Neutrophil (primary cell): ENCODE data around the gene TPBGL.

Source experiments
- H3K27ac ChIP-seq: fragments of 200-600 bp; sonication (generic); 2 replicates; pipeline ENCODE4 v1.5.1; 2016; ENCODE audit warnings: mild to moderate bottlenecking, moderate library complexity
- H3K27me3 ChIP-seq: fragments of 200-600 bp; sonication (generic); 2 replicates; pipeline ENCODE4 v1.6.0; 2016; ENCODE audit warnings: mild to moderate bottlenecking
- H3K36me3 ChIP-seq: fragments of 200-600 bp; sonication (generic); 2 replicates; pipeline ENCODE4 v1.5.1; 2017
- H3K4me1 ChIP-seq, 2 experiments: fragments of 200-600 bp in 1 of 2; sonication (generic) in 1 of 2; 1 replicate in 1 of 2; 2 replicates in 1 of 2; pipeline versions ENCODE4 v1.5.1 to v1.6.1; 2013 to 2016; ENCODE audit warnings: low read depth in 1 of 2, low read length in 1 of 2, mild to moderate bottlenecking in 1 of 2, moderate library complexity in 1 of 2; ENCODE audit not compliant: control insufficient read depth in 1 of 2, insufficient read depth in 1 of 2
- H3K4me3 ChIP-seq, 2 experiments: fragments of 200-600 bp in 1 of 2; sonication (generic) in 1 of 2; 1 replicate in 1 of 2; 2 replicates in 1 of 2; pipeline ENCODE4 v1.5.1; 2013 to 2016; ENCODE audit warnings: low read depth in 1 of 2, low read length in 1 of 2, mild to moderate bottlenecking in 1 of 2, moderate library complexity in 1 of 2
- H3K9me3 ChIP-seq: fragments of 200-600 bp; sonication (generic); 2 replicates; pipeline ENCODE4 v1.5.1; 2016
- CTCF ChIP-seq: fragments of 200-600 bp; sonication (generic); IDR thresholded peaks from 2 replicates; pipeline ENCODE4 v1.5.1; 2016; ENCODE audit warnings: antibody characterized with exemption

The TPBGL gene, protein sequence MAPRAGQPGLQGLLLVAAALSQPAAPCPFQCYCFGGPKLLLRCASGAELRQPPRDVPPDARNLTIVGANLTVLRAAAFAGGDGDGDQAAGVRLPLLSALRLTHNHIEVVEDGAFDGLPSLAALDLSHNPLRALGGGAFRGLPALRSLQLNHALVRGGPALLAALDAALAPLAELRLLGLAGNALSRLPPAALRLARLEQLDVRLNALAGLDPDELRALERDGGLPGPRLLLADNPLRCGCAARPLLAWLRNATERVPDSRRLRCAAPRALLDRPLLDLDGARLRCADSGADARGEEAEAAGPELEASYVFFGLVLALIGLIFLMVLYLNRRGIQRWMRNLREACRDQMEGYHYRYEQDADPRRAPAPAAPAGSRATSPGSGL

DNA sequence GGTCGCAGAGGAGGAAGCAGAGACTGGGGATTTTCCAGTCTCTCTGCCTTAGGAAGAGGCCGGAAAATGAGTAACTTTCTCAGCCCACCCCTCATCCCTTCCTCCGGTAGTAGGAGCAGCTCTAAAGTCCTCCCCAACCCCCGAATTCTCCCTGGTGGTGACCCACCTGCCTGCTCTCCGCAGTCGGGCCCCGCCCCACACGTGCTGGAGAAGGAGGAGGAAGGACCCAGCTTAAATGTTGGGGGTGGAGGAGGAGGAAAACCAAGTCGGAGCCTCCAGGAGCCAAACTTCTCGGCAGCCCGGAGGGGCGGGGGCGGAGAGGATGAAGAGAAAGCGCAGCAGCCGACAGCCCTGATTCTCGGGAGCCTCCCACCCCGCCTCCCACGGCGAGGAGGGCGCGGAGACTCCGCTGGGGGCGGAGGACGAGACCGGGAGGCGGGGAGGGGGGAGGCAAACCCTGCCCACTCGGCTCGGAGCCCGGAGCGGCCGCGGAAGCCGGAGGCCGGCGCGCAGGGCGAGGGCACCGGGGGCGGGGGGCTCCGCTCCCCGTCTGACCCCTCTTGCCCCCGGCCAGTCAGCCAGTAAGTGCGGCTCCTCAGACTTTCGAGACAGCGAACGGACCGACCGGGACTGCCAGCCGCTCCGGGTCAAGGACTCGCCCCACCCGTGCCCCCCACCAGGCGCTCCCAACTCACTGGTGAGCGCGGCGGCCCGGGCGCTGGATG, at the start of gene TPBGL:
TSS of gene TPBGL (plus strand) at position 464 of the 725 bp plus-strand sequence. CDS start 276 bp downstream, outside the sequence.
- peak within 1 kb of the TSS; percentile 62 for H3K27ac ChIP-seq
- TF ChIP-seq CTCF: no peak
- no peaks in the 10 kb centered on the region for H3K36me3 ChIP-seq
- H3K4me3 ChIP-seq: peak within 1 kb of the TSS; percentile 41 to 70
- H3K9me3 ChIP-seq: no peaks in the 10 kb centered on the region
- H3K4me1 ChIP-seq: peaks cover 16 to 17% of the 10 kb centered on the region in 2 experiments
- H3K27me3 ChIP-seq: peaks cover 100% of the 10 kb centered on the region

- TF ChIP-seq CTCF: no peak
- H3K36me3 ChIP-seq: no peaks in the 10 kb centered on the region
- H3K27ac ChIP-seq: no peak overlapping the region
- no peak overlapping the region for H3K4me3 ChIP-seq
- no peaks in the 10 kb centered on the region for H3K4me1 ChIP-seq
- H3K9me3 ChIP-seq: no peaks in the 10 kb centered on the region
- peaks cover 29% of the 10 kb centered on the region for H3K27me3 ChIP-seq
Measured at GRCh38 chr11:75191330-75191717, 49.2 kb upstream of the TPBGL start.

DNA sequence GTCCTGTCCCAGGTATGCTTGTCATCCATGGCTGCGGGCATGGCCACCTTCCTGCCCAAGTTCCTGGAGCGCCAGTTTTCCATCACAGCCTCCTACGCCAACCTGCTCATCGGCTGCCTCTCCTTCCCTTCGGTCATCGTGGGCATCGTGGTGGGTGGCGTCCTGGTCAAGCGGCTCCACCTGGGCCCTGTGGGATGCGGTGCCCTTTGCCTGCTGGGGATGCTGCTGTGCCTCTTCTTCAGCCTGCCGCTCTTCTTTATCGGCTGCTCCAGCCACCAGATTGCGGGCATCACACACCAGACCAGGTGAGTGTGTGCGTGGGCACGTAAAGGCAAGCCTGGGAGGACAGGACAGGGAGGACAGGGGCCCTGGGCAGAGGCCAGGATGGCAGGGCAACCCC, 47.3 kb upstream of the TPBGL start:
- Histone ChIP-seq H3K36me3 (no peaks in the 10 kb centered on the region), H3K9me3 (no peaks in the 10 kb centered on the region), H3K4me1 (no peaks in the 10 kb centered on the region), H3K27ac (no peak overlapping the region), H3K27me3 (peaks cover 34% of the 10 kb centered on the region), H3K4me3 (no peak overlapping the region)
- no peak for TF ChIP-seq CTCF

- Histone ChIP-seq H3K27me3 (peaks cover 38% of the 10 kb centered on the region), H3K4me3 (no peak overlapping the region), H3K4me1 (no peaks in the 10 kb centered on the region), H3K9me3 (no peaks in the 10 kb centered on the region), H3K36me3 (no peaks in the 10 kb centered on the region), H3K27ac (no peak overlapping the region)
- no peak for TF ChIP-seq CTCF
Measured at GRCh38 chr11:75193711-75194110, 46.9 kb upstream of the TPBGL start.

DNA sequence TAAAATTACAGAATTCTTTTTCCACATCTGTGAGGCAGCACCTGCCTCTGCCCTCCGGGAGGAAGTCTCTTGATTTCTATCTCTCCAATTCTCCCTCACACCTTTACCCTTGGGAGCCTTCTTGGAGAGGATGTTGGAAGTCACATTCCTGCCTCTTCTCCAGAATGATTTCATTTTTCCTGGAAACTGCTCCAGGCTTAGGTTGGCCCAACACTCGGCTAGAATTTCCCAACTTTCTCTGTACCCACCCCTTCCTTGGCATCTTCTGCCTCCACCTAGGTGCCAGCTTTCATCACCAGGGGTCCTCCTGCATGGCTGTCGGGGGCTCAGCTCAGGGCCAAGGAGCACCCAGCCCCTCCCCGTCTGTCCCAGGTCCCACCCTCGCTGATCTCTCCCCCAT, 46.4 kb upstream of the TPBGL start:
- no peaks in the 10 kb centered on the region for H3K4me1 ChIP-seq
- H3K4me3 ChIP-seq: no peak overlapping the region
- no peak for TF ChIP-seq CTCF
- H3K27ac ChIP-seq: no peak overlapping the region
- H3K36me3 ChIP-seq: no peaks in the 10 kb centered on the region
- H3K9me3 ChIP-seq: no peaks in the 10 kb centered on the region
- H3K27me3 ChIP-seq: peaks cover 43% of the 10 kb centered on the region
